Stomach (tissue), 9 donors: ENCODE results near the gene DYSF. TPM values are rescaled to one million over a fixed set of nuclear protein-coding genes. Genes with fewer than 3 reads are reported as not detected.

Experiments used
- DNase-seq, 2 donors: peaks; one replicate each; pipeline versions ENCODE4 v3.0.0 to v3.0.0-alpha.2; 2013 to 2019
- H3K27ac ChIP-seq, 5 donors: fragments of 200-600 bp in 4 of 5; sonication (generic) in 4 of 5; one replicate each; pipeline ENCODE4 v1.5.1; 2013 to 2019; ENCODE audit warnings: mild to moderate bottlenecking in 1 of 5, moderate library complexity in 1 of 5
- H3K27me3 ChIP-seq, 3 donors: fragments of 200-600 bp; sonication (generic); one replicate each; pipeline ENCODE4 v1.5.1; 2017 to 2019; ENCODE audit warnings: mixed run types in 1 of 3
- H3K36me3 ChIP-seq, 4 donors: fragments of 200-600 bp; sonication (generic); 1 replicate in 3 of 4; 2 replicates in 1 of 4; pipeline ENCODE4 v1.5.1; 2016 to 2019
- H3K4me1 ChIP-seq, 4 donors: fragments of 200-600 bp; sonication (generic); one replicate each; pipeline ENCODE4 v1.5.1; 2016 to 2019
- H3K4me3 ChIP-seq, 4 donors: fragments of 200-600 bp; sonication (generic) in 3 of 4; one replicate each; pipeline ENCODE4 v1.5.1; 2016 to 2019; ENCODE audit warnings: mild to moderate bottlenecking in 1 of 4
- H3K9me3 ChIP-seq, 4 donors: fragments of 200-600 bp; sonication (generic); one replicate each; pipeline ENCODE4 v1.5.1; 2016 to 2019
- EP300 ChIP-seq: sonication (generic); formaldehyde crosslinking; IDR thresholded peaks from one replicate; pipeline ENCODE4 v1.6.1; 2017; ENCODE audit warnings: antibody characterized with exemption
- POLR2A ChIP-seq, 4 donors: fragments of 450-650 bp; IDR thresholded peaks; one replicate each; pipeline ENCODE4 v1.6.1; 2016; ENCODE audit warnings: antibody characterized with exemption in 4 of 4, control low read depth in 2 of 4, mild to moderate bottlenecking in 1 of 4, moderate library complexity in 1 of 4
- POLR2AphosphoS5 ChIP-seq, 3 donors: sonication (generic); formaldehyde crosslinking; IDR thresholded peaks; one replicate each; pipeline ENCODE4 v1.6.1; 2016; ENCODE audit warnings: antibody characterized with exemption in 3 of 3
- WGBS, 5 donors: extraction: QIAGEN DNeasy Blood & Tissue Kit in 3 of 5; methylation state at CpG; one replicate each; pipeline versions ENCODE4 v1.1.5 to v1.1.7; 2013 to 2018; 5-methylcytosine and 5-hydroxymethylcytosine counted together
- intact Hi-C: fragments of 100-400 bp; cut with DNase I; formaldehyde crosslinking; loops from one replicate; pipeline ENCODE4 v1.15.1; 2023; ENCODE audit warnings: low total_unique reads
- polyA plus RNA-seq, 3 donors: library from polyadenylated mRNA; stranded (reverse); fragments of 200-250 nt; gene quantifications; one replicate each; pipeline ENCODE4 v1.2.3, GENCODE V29; 2013
- total RNA-seq, 5 donors: library from RNA; depleted of rRNA; stranded (reverse); fragments of >200 nt; gene quantifications; one replicate each; pipeline versions ENCODE4 v1.1.0 to v1.2.3, GENCODE V29; 2014 to 2016
- TF ChIP-seq, protein P1 (sequence below), 7 experiments: fragments of 450-650 bp in 4 of 7; fragments of 200-600 bp in 3 of 7; sonication (generic) in 3 of 7; IDR thresholded peaks; one replicate each; pipeline ENCODE4 v1.5.1; 2016 to 2019; ENCODE audit warnings: antibody characterized with exemption in 7 of 7, control low read depth in 2 of 7, mild to moderate bottlenecking in 1 of 7
- donor health status: healthy with polysubstance abuse.
- donor health status: Bipolar disorder and iron deficiency.
- donor health status: healthy.

The DYSF gene
- total and polyA plus RNA-seq, 8 donors: 2.1 to 13.4 (median 6.1) TPM

DNA sequence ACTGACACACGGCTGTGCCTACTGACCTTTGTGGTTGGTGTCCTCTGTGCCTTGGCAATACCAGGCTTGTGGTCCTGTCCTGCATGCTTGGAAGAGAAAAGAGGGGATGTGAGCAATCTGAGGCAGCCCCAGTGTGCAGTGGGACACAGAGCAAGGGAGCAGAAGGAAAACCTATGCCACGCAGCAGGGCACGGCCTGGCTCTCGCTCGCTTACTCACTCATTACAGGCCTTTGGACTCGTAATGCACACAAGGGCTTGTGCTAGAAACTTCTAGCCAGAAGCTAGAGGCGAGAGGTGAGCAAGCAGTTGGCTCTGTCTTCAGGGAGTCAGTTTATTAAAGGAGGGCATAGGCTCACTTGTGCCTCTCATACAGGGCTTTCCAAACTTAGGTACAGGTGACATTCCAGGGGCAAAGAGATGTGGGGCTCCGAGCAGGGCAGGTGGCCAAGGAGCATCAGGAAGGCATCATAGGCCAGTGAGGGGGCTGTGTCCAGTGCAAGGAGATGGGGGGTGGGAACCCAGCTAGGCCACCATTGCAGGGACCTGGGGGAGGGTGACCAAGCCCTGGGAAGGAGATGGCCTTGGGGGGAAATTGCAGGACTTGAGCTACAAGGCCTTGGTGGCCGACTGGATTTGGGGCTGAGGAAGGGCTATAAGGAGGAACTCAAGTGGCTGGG lies 100.8 kb downstream of the DYSF start:
- no peaks in the 10 kb centered on the region for H3K9me3 ChIP-seq
- H3K4me3 ChIP-seq: no peak overlapping the region
- peaks cover 0 to 29% (median 7%) of the 10 kb centered on the region in 4 donors for H3K36me3 ChIP-seq
- intact Hi-C loops: no loop called here
- H3K4me1 ChIP-seq: no peaks in the 10 kb centered on the region
- TF ChIP-seq EP300 (no peak), POLR2A (IDR thresholded peaks at IDR 0.05) (no peak), POLR2AphosphoS5 (IDR thresholded peaks at IDR 0.05) (no peak)
- TF ChIP-seq, protein P1, sequence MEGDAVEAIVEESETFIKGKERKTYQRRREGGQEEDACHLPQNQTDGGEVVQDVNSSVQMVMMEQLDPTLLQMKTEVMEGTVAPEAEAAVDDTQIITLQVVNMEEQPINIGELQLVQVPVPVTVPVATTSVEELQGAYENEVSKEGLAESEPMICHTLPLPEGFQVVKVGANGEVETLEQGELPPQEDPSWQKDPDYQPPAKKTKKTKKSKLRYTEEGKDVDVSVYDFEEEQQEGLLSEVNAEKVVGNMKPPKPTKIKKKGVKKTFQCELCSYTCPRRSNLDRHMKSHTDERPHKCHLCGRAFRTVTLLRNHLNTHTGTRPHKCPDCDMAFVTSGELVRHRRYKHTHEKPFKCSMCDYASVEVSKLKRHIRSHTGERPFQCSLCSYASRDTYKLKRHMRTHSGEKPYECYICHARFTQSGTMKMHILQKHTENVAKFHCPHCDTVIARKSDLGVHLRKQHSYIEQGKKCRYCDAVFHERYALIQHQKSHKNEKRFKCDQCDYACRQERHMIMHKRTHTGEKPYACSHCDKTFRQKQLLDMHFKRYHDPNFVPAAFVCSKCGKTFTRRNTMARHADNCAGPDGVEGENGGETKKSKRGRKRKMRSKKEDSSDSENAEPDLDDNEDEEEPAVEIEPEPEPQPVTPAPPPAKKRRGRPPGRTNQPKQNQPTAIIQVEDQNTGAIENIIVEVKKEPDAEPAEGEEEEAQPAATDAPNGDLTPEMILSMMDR (IDR thresholded peaks at IDR 0.05): no peak
- WGBS, 5 donors: 84 to 97% (median 90%) methylated on average over 8 to 9 of the region's 9 CpGs
- no peak for DNase-seq
- H3K27me3 ChIP-seq: no peaks in the 10 kb centered on the region
- H3K27ac ChIP-seq: no peak overlapping the region

DNA sequence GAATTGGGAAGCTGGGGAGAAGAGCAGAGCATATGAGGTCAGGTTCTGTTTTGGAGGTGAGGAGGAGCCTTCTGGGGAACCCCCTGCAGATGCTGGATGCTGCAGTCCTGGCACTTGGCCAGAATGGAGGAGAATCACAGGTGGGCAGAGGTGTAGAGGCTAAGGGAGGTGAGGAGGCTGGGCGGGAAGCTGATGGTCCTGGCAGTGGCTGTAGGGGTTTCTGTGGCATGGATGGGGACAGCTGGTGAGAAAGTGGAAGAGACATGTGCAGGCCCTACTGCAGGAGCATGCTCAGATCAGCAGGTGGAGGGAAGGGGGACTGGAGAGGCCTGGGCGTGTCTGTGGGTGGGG lies 101.3 kb downstream of the DYSF start:
- TF ChIP-seq POLR2AphosphoS5 (IDR thresholded peaks at IDR 0.05) (no peak), POLR2A (IDR thresholded peaks at IDR 0.05) (no peak), EP300 (no peak)
- TF ChIP-seq, protein P1 (IDR thresholded peaks at IDR 0.05): no peak
- no peak overlapping the region for H3K4me3 ChIP-seq
- H3K36me3 ChIP-seq: peaks cover 0 to 29% (median 7%) of the 10 kb centered on the region in 4 donors
- DNase-seq: no peak
- intact Hi-C loops: no loop called here
- H3K27ac ChIP-seq: no peak overlapping the region
- WGBS, 5 donors: 84 to 95% (median 89%) methylated on average over 2 of the region's 2 CpGs
- no peaks in the 10 kb centered on the region for H3K27me3 ChIP-seq
- H3K4me1 ChIP-seq: no peaks in the 10 kb centered on the region
- no peaks in the 10 kb centered on the region for H3K9me3 ChIP-seq

DNA sequence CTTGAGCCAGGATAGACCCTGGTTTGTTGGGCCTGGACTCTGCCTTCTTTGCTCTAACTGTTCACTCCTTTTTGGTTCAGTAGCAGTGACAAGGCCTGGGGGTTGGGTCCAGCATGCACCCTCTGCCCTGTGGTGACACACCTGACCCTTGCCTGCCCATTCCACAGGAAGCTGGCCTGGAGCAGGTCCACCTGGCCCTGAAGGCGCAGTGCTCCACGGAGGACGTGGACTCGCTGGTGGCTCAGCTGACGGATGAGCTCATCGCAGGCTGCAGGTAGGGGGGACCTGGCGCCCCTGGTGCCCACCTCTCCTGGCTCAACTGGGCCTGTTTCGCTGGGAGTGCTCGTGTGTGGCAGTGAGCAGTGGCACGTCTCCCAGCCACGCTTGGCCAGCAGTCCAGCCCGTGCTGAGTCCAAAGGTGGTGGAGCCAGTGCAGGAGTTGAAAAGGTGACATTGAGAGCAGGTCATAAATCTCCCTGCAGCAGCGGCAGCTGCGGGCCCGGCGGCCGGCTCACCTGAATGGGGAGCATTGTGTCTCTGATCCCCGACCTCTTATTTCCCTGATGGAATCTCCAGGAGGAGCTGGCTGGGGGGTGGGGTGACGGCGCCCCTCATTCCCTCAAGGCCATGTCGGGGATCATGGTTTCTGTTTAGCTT lies 102.6 kb downstream of the DYSF start:
- no peaks in the 10 kb centered on the region for H3K4me1 ChIP-seq
- no peaks in the 10 kb centered on the region for H3K9me3 ChIP-seq
- no peak overlapping the region for H3K4me3 ChIP-seq
- H3K27ac ChIP-seq: no peak overlapping the region
- WGBS, 5 donors: 50 to 79% (median 67%) methylated on average over 17 to 21 of the region's 21 CpGs
- TF ChIP-seq, protein P1 (IDR thresholded peaks at IDR 0.05): no peak
- no peak for TF ChIP-seq EP300
- intact Hi-C loops: no loop called here
- no peaks in the 10 kb centered on the region for H3K27me3 ChIP-seq
- peak in 1 of 2 donors; percentile 39 for DNase-seq
- peaks cover 0 to 29% (median 7%) of the 10 kb centered on the region in 4 donors for H3K36me3 ChIP-seq

DNA sequence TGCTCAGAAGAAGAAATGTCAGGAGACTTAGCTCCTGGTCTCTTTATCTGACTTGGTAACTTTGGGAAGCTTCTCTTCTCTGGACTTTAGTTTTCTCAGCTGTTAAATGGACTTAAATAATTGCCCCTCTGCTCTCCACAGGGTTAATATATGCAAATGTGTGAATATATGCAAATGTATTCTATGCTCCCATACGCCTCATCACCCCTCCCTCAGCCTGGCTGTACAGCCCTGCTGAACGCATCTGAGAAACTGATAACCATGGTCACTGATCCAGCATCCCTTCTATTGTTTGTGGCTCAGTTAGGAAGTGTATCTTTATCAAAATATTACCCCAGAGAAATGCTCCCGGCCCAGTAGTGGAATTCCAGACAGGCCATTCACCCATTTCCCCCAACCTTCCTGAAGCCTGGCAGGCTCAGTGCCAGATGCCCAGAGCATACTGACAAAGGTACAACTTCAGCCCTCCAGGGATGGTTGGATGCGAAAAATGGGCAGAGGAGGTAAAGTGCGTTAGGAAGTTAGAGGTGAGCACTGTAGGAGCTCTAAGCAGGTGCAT lies 103.4 kb downstream of the DYSF start:
- Histone ChIP-seq H3K9me3 (no peaks in the 10 kb centered on the region), H3K27ac (no peak overlapping the region), H3K4me3 (no peak overlapping the region), H3K36me3 (peaks cover 0 to 29% (median 7%) of the 10 kb centered on the region in 4 donors), H3K4me1 (no peaks in the 10 kb centered on the region), H3K27me3 (no peaks in the 10 kb centered on the region)
- intact Hi-C loops: no loop called here
- no peak for TF ChIP-seq POLR2AphosphoS5 (IDR thresholded peaks at IDR 0.05)
- no peak for TF ChIP-seq POLR2A (IDR thresholded peaks at IDR 0.05)
- TF ChIP-seq EP300: no peak
- TF ChIP-seq, protein P1 (IDR thresholded peaks at IDR 0.05): no peak
- no peak for DNase-seq
- WGBS, 5 donors: 71 to 78% (median 73%) methylated on average over 5 of the region's 5 CpGs
